HG03521 (cell line): ENCODE data around the gene CACNA1S.

ENCODE experiments used
- ATAC-seq: cut with Tn5 transposase; IDR thresholded peaks from one replicate; pipeline ENCODE4 v1.9.1; 2021; ENCODE audit warnings: mild to moderate bottlenecking, moderate library complexity; ENCODE audit not compliant: unreplicated experiment

The CACNA1S gene

GRCh38 chr1:201096041-201096461 lies 16.2 kb downstream of the CACNA1S start:
- peak; percentile 38 for ATAC-seq

DNA sequence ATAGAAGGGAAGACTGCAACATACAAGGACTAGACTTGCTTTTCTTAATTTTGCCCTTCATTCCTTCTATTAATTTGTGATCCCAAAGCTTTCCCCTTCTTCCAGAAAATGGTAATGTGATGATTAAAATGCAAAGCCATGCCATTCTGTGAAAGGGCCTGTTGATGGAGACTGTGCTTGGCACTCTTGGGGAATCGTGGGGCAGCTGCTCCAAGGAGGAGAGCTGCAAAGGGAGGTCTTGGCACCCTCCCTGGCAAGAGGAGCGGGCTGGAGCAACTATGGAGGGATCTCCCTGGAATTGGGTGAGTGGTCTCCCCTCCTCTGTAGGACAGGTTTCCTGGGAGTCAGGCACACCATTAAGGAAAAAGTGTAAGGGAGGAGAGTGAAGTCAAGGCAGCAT lies 16.6 kb downstream of the CACNA1S start:
- no peak for ATAC-seq

- ATAC-seq, result no peak
Measured at GRCh38 chr1:201094832-201095231, 17.4 kb downstream of the CACNA1S start.

- ATAC-seq, result no peak
Measured at GRCh38 chr1:201093962-201094361, 18.3 kb downstream of the CACNA1S start.

DNA sequence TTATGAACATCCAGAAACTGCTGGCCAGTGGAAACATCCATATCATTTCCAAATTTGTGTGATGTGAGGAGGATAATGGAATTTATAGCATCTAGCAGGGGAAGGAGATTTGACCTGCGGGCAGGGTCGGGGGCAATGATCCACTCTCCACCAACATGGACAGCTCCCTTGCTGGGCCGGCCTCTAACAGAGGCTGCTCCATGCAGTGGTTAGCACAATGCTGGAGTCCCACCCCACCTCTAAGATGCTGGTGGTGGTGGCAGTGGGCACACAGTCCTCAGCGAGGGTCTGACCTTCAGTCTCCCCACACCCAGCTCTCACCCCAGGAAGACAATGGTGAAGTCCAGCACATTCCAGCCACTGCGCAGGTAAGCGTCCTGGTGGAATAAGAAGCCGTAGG lies 18.7 kb downstream of the CACNA1S start:
- ATAC-seq, result no peak

DNA sequence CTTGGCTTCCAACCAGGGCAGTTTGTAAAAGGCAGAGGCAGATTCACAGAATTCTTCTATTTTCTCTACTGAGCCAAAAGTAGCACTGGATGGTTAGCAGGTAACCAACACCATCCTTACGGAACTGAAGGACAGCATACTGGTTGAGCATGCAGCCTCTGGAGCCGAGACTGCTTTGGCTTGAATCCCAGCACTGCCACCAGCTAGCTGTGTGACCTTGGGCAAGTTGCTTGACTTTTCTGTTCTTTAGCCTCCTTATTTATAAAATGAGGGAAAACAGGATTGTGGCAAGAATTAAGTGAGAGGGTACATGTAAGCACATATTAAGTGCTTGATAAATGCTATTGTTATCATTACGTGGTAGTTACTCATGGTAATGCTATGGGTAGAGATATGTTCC lies 19.5 kb downstream of the CACNA1S start:
- ATAC-seq, result no peak

DNA sequence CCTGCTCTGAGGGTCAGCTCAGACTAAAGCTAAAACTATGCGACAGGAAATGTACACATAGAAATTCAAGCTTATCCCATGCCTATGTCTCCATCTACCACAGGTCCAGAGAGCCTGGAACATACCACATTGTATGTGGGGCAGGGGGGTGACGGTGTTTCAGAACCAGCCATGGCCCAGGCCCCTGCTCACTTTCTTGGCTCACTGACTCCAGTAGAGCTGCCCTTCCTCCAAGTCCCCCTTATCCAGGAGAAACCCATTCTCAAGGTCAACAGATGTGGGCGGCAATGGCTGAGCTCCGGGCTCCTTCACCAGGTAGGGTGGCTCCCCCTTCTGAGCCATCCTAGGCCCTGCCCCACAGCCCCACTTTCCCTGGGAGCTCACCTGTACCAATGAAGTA lies 21.0 kb downstream of the CACNA1S start:
- no peak for ATAC-seq

DNA sequence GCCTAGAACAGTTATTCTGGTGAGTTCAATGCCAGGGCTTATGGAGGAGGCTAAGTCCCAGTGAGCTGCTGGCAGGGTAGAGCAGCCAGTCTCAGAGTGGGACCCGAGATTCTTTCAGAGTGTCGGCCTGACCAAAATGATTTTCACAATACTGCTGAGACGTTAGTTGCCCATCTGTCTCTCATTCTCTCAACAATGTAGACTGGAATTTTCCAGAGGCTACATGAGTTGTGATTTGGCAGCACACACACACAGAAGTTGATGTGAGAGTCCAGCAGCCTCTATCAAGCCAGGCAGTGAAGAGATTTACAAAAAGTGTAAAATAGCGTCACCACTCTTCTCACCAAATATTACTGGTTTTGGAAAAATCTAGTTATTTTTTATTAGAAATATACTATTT lies 21.7 kb downstream of the CACNA1S start:
- no peak for ATAC-seq

DNA sequence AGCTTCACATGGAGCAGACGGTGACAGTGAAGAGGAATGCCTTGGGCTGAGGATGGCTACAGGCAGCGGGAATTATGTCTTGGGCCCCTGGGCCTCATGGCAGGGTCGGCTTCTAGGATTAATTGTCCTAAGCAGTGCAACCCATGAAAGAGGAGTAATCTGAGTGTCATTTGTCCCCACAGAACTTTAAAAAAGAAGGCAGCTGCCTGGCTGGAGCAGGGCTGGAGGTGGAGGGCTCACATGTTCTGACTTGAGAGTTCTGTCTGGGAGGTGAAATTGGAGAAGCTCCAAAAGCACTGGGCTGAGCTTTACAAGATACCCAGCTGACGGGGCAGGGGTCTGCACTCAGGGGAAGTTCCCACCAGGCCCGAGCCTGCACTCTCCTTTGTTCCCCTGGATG lies 22.6 kb downstream of the CACNA1S start:
- ATAC-seq, result no peak

DNA sequence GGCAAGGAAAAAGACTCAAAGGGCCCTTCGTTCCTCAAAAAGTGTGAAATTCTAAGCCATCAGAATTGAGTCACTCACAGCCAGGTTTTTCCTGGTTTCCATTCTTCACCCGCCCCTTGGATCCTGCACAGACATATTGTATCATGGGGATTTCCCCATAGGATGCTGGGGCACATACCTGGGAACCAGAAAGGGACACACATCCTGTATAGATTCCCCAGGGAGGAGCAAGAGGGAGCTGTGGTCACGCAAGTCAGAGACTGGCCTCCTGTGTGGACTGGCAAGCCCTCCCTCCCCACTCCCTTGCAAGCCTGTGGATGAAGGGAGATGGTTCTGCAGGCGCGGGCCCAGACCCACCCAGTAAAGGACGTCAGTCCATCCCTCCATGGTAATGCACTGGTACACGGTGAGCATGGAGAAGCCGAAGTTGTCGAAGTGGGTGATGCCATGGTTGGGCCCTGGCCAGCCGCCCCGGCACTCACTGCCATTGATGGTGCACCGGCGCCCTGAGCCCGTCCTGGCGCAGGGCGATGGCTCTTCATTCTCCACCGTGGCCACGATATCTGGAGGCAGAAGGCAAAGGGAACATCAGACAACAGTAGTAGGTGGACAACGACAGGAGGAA lies 23.2 kb downstream of the CACNA1S start:
- ATAC-seq, result no peak

DNA sequence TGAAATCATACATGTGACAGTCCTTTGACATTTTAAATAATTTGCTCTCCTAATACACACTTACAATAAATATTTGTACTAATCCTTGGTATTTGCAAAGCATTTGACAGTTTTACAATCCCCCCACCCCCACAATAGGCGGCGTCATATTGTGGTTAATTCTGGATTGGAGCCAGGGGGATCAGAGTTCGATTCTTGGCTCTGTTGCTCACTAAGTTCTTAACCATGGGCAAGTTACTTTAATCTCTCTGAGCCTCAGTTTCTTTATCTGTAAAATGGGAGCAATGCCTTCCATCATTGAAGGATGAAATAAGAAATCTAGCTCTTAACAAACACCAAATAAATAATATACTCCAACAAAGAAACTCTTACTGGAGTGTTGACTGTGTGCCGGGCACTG lies 23.8 kb downstream of the CACNA1S start:
- ATAC-seq, result no peak

DNA sequence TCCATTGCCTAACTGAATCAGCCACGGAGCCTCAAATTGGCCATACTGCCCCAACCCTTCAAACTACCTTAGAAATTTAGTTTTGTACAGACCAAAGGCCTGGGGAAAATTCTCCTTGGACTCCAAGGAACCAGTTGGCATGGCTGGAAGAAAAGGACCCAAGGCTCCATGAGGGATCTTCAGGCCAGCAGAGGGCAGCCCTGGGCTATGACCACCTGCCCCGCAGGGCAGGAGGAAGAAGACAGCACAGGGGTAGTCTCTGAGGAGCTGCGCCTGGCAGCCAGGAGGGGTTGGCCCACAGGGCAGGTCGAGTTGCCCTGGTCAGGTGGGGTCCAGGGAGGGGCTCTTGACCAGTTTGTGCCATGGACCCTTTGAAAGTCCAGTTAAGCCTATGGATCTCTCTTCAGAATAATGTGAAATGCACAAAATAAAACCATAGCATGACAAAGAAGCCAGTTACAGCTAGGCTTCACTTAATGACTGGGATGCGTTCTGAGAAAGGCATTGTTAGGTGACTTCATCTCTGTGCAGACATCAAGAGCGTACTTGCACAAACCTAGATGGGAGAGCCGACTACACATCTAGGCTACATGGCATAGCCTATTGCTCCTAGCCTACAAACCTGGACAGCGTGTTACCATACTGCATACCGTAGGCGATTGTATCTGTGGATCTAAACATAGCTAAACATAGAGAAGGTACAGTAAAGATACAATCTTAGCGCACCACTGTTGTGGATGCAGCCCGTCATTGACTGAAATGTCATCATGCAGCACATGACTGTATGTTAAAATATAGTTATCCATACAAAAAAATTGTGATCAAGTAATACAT lies 26.1 kb downstream of the CACNA1S start:
- no peak for ATAC-seq

DNA sequence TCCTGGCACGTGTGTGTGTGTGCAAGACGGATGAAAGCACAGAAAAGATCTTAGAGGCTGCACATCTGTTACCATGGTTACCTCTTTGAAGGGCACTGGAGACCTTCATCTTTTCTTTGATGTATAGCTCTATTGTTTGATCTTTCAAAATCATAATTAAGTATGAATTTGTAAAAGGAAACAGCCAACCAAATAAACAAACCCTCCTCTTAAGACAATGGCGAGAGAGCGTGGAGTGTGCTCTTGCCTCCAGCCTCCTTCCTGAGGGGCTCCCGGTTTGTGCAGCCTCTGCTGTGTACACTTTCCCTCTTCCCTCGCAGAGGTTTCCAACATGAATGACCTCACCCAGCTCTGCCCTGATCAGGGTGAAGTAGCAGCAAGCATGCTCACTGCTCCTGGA lies 27.9 kb downstream of the CACNA1S start:
- no peak for ATAC-seq

DNA sequence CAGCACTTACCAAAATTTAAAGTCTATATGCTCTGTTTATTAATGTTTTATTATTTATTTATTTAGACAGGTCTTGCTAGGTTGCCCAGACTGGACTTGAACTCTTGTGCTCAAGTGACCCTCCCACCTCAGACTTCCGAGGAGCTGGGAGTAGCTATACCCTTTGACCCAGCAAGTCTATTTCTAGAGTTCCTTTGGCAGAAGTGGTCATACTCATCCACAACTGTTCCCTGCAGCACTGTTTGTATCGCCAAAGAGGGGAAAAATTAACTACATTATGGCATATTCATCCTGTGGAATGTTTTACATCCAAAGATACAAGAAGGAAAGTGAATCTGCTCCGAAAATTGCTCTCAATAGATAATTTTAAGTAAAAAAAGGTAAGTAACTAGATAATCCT lies 28.5 kb downstream of the CACNA1S start:
- ATAC-seq, result no peak

DNA sequence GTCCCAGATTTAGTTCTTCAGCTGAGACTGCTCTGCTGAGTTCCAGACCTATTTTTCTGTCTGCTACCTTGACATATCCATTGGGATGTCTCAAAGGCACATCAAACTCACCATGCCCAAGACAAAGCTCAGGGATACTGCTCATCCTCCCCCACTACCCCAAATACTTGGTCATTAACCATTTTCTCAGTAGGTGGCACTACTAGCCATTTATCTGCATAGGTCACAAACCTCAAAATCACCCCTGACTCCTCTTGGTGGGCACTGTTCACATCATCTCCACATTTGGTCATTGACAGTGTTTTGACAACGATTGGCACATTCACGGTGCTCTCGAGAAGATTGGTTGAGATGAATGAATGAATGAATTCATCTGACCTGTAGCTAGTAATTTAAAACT lies 32.1 kb downstream of the CACNA1S start:
- ATAC-seq, result no peak

DNA sequence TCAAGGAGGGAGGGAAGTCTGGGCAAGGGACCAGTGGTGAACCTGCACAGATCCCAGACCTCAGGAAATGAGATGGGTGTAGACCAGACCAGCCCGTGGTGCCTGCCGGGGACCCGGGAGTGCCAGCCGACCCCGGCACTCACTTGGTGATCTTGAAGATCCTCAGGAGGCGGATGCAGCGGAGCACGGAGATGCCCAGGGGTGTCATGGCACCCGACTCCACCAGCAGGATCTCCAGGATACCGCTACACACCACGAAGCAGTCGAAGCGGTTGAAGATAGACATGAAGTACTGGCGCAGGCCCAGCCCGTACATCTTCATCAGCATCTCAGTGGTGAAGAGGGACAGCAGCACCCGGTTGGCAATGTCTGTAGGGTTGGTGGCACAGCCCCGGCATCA lies 34.5 kb downstream of the CACNA1S start:
- no peak for ATAC-seq

- no peak for ATAC-seq
Measured at GRCh38 chr1:201077116-201077515, 35.1 kb downstream of the CACNA1S start.

- no peak for ATAC-seq
Measured at GRCh38 chr1:201076092-201076491, 36.1 kb downstream of the CACNA1S start.

DNA sequence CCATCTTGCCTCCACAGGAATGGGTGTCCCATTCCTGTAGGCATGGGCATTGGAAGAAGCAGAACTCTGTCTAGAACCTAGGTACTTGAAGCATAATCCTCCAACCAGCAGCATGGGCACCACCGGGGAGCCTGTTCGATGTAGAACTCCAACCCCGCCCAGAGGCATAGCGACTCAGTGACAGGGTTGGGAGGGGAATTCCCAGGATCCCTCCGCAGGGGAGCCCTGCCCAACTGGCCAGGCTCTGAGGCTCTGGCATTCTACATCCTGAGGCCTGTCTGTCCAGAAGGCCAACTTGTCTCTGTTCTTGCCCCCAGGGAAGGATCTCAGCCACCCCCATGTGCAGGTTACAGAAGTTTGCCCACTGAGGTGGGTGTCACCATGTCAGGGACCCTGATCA lies 38.2 kb downstream of the CACNA1S start:
- ATAC-seq, result no peak

DNA sequence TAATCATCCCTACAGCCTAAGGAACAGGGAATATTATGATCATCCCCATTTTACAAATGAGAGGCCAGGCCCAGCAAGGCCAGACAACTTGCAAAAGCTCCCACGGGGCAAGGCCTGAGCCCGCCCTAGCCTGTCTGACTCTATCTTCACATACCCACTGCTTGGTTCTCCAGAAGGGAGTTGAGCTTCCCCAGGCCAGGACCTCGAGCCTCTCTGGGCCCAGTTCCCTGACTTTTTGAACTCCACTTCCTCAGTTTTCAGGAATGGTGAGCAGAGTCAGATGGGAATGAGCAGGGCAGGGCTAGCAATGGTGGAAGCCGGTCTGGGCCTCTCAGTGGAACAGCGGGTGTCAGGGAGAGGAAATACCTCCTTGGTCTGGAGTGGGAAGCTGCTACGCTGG lies 39.3 kb downstream of the CACNA1S start:
- no peak for ATAC-seq

- no peak for ATAC-seq
Measured at GRCh38 chr1:201072149-201072548, 40.1 kb downstream of the CACNA1S start.

- ATAC-seq, result no peak
Measured at GRCh38 chr1:201069636-201070035, 42.6 kb downstream of the CACNA1S start.

DNA sequence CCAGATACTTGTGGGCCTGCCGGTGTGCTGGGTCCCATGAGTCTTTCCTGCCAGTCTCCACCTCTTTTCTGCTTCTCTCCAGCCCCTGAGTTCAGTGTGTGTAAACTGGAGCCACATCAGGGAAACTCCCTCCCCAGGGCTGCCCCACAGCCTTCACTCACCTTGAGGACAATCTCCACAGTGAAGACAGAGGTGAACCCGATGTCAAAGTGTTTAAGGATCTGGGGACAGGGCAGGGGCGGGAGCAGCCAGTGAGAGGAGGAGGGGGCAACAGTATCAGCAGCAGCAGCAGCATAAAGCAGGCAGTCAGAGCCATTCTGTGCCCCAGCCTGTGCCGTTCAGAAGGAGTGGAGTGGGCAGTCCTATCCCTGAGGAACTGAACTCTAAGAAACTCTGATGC lies 43.2 kb downstream of the CACNA1S start:
- ATAC-seq, result no peak
